GM12892 (cell line): ENCODE results near the gene EHBP1L1.
"Not testable (repeated sequence)": the region's sequence is repeated elsewhere in the genome, so short reads cannot be mapped to it uniquely, and the experiment has no call there.

ENCODE experiments used
- DNase-seq: peaks from one replicate; pipeline ENCODE4 v3.0.0; 2011; ENCODE audit not compliant: insufficient read length
- FAIRE-seq: peaks from 2 replicates; lab custom pipeline; 2011; peaks lifted over from hg19 to GRCh38; lab: Jason Lieb, UNC
- POLR2A ChIP-seq: IDR thresholded peaks from 2 replicates; pipeline ENCODE4 v1.6.1; 2011; ENCODE audit warnings: low read depth, low read length, control low read depth
- POLR2AphosphoS5 ChIP-seq: IDR thresholded peaks from 2 replicates; pipeline ENCODE4 v1.6.1; 2011; ENCODE audit warnings: low read depth, low read length, control low read depth
- TAF1 ChIP-seq: IDR thresholded peaks from 2 replicates; pipeline ENCODE4 v1.6.1; 2011; ENCODE audit warnings: low read depth, mild to moderate bottlenecking, control low read depth, low read length, borderline replicate concordance

Gene EHBP1L1

DNA sequence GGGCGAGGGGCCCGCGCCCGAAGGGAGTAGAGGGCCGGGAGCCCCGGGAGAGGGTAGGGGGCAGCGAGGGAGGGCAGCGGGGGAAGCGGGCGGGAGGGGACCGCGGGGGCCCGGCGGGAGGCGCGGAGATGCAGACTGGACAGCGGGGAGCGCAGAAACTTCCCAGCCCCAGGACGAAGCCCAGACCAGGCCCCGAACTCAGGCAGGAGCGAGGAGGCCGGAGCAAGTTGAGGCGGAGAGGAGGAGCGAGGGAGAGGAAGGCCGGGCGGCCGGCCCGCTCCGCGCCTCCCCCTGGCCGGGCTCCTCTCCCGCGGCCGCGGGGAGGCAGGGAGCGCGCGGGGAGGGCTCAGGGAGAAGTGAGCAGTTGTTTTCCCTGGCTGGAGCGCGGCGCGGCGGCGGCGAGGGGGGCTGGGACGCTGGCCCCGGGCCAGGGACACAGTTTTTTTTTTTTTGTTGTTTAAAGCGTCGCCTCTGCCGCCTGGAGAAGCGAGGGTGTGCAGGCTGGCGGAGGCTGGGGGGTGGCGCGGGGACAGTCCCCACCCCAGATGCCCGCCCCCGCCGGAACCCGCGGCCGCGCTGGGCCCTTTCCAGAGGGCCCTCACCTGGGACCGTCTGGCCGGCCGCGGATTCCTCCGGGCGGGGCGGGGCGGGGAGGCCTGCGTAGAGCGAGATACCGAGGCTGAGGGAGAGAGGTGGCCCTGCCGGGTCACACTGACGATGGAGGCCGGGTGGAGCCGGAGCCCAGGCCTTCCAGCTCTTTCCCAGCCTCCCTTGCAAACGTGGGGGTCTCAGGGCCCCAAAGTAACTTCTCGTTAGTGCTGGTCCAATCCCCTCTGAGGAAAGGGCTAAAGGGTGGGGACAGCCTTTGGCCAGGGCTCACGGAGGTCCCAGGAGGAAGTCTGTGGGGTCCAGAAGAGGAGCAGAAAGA, 17.6 kb upstream of the EHBP1L1 start, which contains the start of gene LTBP3:
Gene LTBP3, minus strand, starts transcription at position 358 of the 928 bp plus-strand sequence. CDS start 400 bp downstream, outside the sequence.
- no peak for TF ChIP-seq TAF1
- TF ChIP-seq POLR2AphosphoS5 = no peak
- no peak for TF ChIP-seq POLR2A
- FAIRE-seq (peak; percentile 65), DNase-seq (peak; percentile 75)

DNA sequence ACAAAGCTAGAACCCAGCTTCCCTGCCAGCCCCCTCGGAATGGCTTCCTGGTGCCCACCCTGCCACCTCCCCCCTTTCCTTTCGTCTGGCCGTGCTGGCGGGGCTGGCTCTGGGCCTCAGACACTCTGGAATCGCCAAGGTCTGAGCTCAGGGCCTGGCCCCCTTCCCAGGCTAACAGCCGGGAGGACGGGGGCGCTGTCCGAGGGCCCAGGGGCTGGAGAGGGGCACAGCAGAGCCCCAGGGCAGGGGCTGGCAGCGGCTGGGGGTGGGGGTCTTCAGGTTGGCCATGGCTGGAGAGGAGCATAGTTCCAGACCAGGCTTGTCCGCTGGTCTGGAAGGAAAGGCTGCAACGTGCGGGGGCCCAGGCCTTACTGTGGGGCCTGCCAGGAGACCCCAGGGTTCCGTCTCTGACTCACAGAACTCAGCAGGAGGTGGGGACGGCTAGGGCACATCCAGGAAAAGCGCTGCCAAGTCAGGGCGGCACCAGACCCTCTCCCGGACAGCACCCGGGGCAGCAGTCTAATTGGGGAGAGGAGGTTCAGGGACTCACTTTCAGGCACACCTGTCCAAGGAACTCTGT, 16.8 kb upstream of the EHBP1L1 start:
- TF ChIP-seq TAF1 (no peak), POLR2A (no peak), POLR2AphosphoS5 (no peak)
- no peak for DNase-seq
- FAIRE-seq = no peak

- no peak for TF ChIP-seq TAF1
- no peak for TF ChIP-seq POLR2A
- TF ChIP-seq POLR2AphosphoS5 = no peak
- FAIRE-seq = no peak
- no peak for DNase-seq
These were observed 16.3 kb upstream of the EHBP1L1 start for GRCh38 chr11:65559535-65559934.

DNA sequence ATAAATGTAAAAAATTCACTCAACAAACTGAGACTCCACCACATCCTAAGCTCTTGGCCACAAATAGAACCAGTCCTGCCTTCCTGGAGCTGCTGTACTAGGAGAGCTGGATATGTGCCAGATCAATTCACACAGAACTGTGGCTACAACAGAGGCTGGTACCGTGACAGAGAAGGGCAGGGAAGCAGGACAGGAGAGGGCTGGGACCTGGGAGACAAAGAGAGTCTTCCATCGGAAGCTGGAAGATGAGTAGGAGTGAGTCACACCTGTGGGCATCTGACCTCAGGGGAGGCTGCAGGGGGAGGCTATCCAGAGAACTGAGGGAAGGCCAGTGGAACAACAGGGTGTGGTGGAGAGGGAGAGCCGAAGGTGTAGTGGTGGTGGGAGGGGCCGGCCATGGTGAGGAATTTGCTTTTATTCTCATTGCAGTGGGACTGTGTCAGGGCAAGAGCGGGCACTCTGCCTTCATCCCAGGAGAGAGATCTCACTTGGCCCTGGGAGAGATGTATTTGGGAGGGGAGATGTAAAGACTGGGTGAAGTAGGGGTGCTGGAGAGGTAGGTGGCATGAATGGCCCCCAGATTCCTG, 15.8 kb upstream of the EHBP1L1 start:
- no peak for DNase-seq
- no peak for FAIRE-seq
- TF ChIP-seq TAF1 = no peak
- no peak for TF ChIP-seq POLR2A
- TF ChIP-seq POLR2AphosphoS5 = no peak

DNA sequence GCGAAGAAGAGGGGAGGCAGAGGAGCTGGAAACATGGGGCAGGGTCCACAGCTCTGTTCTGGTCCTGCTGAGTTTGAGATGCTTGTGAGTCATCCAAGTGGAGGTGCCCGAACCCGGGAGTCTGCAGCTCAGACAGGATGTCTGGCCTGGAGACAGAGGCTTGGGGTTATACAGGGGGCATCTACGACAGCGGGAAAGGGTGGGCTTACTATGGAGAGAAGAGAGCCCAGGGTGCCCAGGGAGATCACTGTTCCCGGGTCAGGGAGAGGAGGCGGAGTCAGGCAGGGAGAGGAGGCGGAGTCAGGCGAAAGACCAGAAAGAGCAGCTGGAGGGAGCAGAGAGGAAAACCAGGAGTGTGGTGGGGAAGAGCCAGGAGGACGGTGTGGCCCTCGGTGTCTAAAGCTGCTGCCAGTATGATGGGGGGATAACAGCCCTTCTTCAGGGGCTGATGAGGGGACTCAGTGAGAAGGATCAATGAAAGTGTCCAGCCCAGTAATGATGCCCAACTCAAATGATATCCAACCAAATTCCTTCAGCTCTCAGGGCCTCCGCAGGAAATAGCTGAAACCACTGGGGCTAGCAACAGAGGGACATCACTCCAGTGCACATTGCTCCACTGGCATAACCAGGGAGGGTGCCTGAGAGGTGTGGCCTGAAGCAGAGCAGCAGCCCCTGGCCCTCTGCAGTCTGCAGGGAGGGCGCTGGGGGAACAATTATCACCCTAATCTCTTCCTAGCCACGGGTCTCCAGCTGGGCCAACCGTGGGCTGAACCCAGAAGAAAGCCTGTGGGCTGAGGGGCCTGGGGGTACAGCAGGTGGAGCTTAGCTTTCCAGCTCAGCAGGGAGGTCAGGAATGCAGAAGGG, 15.1 kb upstream of the EHBP1L1 start:
- DNase-seq = no peak
- FAIRE-seq = no peak
- no peak for TF ChIP-seq POLR2A
- no peak for TF ChIP-seq TAF1
- no peak for TF ChIP-seq POLR2AphosphoS5

DNA sequence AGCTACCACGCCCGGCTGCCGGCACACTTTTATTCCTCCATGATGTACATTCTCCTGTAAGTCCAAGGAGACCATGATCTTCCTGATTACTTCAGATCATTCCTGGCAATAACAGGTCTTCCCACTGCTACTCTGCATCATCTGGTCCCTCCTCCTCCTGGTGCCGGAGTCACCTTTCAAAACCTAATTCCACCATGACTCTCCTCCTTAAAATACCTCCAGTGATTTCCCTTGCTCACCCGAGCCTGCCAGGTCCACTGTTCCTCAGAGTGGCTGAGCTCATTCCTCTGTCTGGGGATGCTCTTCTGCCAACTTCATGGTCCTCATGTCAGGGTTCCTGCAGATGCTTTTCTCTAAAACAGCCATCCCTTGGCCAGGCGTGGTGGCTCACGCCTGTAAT, 13.8 kb upstream of the EHBP1L1 start:
- FAIRE-seq (no peak), DNase-seq (no peak)
- TF ChIP-seq POLR2A (no peak), POLR2AphosphoS5 (no peak), TAF1 (no peak)

- no peak for TF ChIP-seq POLR2AphosphoS5
- no peak for TF ChIP-seq POLR2A
- no peak for TF ChIP-seq TAF1
- DNase-seq (no peak), FAIRE-seq (no peak)
These were observed 13.1 kb upstream of the EHBP1L1 start for GRCh38 chr11:65562788-65563187.

- no peak for DNase-seq
- no peak for TF ChIP-seq TAF1
- no peak for TF ChIP-seq POLR2A
- no peak for FAIRE-seq
These were observed 12.3 kb upstream of the EHBP1L1 start for GRCh38 chr11:65563601-65564000.

DNA sequence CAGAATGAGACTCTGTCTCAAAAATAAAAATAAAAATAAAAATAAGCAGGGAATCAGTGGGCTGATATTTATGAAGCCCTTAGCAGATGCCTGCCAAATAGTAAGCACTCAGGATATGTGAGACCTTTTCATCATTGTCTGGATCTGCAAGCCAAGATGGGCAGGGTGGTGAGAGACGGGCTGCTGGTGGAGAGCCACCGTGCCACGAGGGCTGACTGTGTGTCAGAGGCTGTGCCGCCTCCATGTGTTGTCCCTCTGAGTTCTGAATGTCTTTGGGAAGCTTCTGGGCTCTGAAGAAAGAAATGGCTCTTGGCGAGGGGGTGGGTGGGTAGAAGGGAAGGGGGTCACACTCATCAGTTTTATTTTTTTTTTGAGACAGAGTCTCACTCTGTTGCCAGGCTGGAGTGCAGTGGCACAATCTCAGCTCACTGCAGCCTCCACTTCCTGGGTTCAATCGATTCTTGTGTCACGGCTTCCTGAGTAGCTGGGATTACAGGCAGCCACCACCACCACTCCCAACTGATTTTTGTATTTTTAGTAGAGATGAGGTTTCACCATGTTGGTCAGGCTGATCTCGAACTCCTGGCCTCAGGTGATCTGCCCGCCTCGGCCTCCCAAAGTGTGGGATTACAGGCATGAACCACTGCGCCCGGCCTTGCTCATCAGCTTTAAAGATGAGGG, 10.8 kb upstream of the EHBP1L1 start:
- not testable (repeated sequence) for DNase-seq, FAIRE-seq

GRCh38 chr11:65565624-65566453, 10.0 kb upstream of the EHBP1L1 start:
- FAIRE-seq = no peak
- DNase-seq = no peak
- TF ChIP-seq TAF1 = no peak
- no peak for TF ChIP-seq POLR2A
- no peak for TF ChIP-seq POLR2AphosphoS5
